Gastroesophageal sphincter (tissue), 3 donors: ENCODE measurements around the gene TLCD2.

Experiments used
- POLR2AphosphoS5 ChIP-seq: sonication (generic); formaldehyde crosslinking; IDR thresholded peaks from one replicate; pipeline ENCODE4 v1.6.1; 2017; ENCODE audit warnings: antibody characterized with exemption
- TF ChIP-seq, protein P1 (sequence below), 4 experiments: fragments of 200-600 bp in 2 of 4; fragments of 450-650 bp in 2 of 4; sonication (generic) in 1 of 4; IDR thresholded peaks; one replicate each; pipeline ENCODE4 v1.5.1; 2017 to 2019; ENCODE audit warnings: antibody characterized with exemption in 4 of 4, mild to moderate bottlenecking in 2 of 4, moderate library complexity in 2 of 4

DNA sequence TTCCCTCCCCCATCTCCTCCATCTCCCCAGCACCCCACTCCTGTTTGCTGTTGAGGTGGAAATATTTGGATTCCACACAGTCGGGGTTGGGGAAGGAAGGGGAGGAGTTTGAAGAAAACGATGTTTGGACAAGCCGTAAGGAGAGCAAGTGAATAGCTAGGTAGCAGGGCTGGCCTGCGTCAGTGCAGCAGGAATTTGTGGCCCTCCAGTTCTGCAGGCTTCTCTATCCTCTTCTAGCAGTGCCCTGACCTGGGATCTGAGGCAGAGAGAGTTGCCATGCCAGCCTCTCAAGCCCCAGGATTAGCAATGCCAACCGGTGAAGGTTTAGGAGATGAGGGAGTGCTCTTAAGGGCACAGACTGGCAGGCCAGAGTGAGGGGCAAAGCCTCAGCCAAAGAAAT is 12.5 kb downstream of the TLCD2 start:
- no peak for TF ChIP-seq POLR2AphosphoS5
- TF ChIP-seq, protein P1, sequence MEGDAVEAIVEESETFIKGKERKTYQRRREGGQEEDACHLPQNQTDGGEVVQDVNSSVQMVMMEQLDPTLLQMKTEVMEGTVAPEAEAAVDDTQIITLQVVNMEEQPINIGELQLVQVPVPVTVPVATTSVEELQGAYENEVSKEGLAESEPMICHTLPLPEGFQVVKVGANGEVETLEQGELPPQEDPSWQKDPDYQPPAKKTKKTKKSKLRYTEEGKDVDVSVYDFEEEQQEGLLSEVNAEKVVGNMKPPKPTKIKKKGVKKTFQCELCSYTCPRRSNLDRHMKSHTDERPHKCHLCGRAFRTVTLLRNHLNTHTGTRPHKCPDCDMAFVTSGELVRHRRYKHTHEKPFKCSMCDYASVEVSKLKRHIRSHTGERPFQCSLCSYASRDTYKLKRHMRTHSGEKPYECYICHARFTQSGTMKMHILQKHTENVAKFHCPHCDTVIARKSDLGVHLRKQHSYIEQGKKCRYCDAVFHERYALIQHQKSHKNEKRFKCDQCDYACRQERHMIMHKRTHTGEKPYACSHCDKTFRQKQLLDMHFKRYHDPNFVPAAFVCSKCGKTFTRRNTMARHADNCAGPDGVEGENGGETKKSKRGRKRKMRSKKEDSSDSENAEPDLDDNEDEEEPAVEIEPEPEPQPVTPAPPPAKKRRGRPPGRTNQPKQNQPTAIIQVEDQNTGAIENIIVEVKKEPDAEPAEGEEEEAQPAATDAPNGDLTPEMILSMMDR (IDR thresholded peaks at IDR 0.05) = no peak
